Sciatic nerve (tissue), 2 donors: ENCODE results near the gene ZSCAN12. TPM values are rescaled to one million over a fixed set of nuclear protein-coding genes. Genes with fewer than 3 reads are reported as not detected.

Source experiments
- ATAC-seq: fragments of 200-7000 bp; cut with Tn5 transposase; one replicate; pipeline ENCODE4 v1.9.1; 2020; ENCODE audit warnings: mild to moderate bottlenecking, moderate library complexity
- DNase-seq: peaks from one replicate; pipeline ENCODE4 v3.0.0-alpha.2; 2020; ENCODE audit warnings: low spot score
- intact Hi-C: fragments of 100-400 bp; cut with DNase I; formaldehyde crosslinking; loops from one replicate; pipeline ENCODE4 v1.14.2; 2022
- total RNA-seq: library from RNA; stranded (reverse); fragmentation: NEBNext Ultra II Directional; extraction: Animal tissue kit (Norgen Biotek cat#: 25700); gene quantifications from one replicate; pipeline ENCODE4 v1.2.1, GENCODE V29; 2021
- donor health status: DM: no; HTN: no; CAD: no.
- donor health status: DM: no; HTN: no; CAD: no.

The ZSCAN12 gene
- total RNA-seq, 1 donor from 2014 or later: 7.3 TPM

DNA sequence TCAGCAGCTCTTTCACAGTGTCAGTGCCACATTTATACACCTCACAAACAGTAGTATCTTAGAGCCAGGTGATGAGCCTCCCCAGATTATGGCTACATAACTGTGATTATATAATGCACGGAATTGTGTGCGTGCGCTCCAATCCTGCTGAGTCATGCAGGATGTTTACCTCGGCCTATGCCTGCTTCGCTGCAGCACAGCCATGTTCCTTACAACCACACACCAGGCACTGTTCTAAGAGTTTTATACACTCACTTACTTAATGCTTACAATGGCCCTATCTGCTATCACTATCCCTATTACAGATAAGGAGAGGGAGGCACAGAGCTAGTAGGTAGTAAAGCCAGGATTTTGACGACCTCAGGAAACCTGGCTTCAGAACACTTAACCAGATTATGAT lies 42.5 kb downstream of the ZSCAN12 start:
- DNase-seq (no peak), ATAC-seq (no peak)
- intact Hi-C loops: no loop called here

GRCh38 chr6:28356666-28357020 lies 42.9 kb downstream of the ZSCAN12 start:
- intact Hi-C loops: no loop called here
- ATAC-seq (no peak), DNase-seq (no peak)

DNA sequence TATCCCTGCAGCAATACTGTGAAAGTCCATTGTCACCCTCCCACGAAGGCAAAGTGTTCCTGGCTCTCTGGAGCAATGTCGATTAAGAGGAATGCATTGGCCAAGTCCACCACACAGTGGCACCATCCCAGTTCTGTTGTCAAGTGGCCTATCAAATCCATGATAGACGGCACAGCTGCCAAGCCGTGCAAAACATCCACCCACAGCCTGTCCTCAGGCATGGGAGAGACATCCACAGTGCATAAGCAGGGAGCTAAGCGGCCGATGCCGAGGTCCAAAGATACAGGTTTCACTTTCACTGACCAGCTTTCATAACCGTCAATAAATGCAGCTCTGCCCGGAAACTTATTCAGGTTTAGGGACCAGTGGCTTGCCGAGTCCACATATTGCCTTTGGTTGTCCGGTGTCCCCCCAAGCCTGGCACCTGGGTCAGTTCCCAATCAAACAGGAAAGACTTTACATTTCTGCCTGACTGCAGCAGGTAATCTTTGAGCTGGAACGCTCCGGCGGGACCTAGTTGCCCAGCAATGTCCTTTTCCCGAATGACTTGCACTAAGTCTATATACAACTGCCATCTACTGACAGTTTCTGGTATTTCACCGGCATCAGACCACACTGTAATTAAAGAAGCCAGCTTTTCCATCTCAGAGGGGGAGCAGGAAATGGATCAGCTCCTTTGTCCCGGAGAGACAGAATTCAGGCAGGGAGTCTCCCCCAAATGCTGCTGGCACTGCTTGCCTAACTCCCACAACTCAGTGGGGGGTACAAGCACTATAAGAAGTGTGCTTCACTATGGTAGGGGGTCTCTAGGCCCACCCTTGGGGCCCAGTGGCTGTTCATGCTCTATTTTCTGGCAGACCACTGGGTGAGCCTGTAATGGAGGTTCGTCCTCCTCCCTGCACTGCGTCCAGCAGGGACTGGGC lies 43.5 kb downstream of the ZSCAN12 start:
- peak; percentile 79 for DNase-seq
- peak; percentile 90 for ATAC-seq
- intact Hi-C loops: no loop called here

GRCh38 chr6:28354688-28355554 lies 44.6 kb downstream of the ZSCAN12 start:
- intact Hi-C loops: no loop called here

DNA sequence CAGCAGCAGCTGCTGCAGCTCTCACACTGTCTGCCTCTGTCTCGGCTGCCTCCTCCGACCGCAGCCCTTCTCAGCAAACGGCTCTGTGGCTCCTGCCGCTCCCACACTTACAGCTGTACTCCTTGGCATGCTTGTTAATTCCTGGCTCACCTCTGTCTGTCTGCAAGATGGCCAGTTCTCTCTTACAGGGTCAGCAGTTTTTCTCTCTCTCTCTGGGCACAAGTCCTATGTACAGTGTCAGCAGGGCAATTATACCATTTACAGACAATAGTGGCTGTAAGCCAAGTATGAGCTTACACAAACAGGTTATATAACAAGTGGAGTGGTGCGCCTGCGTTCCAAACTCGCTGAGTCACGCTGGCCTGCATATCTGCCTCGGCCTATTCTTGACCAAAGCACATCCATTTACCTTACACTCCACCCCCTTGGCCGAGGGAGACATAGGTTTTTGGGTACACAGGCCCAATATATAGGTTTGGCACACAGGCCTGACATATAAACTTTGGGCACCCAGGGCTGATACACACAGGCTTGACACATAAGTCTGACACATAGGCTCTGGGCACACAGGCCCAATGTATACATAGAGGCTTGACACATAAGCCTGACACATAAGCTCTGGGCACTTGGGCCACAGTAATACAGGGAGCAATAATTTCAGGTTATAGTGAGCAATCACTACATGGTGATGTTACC lies 45.4 kb downstream of the ZSCAN12 start:
- intact Hi-C loops: no loop called here
- ATAC-seq (peak; percentile 63), DNase-seq (peak; percentile 66)

More at GRCh38 chr6:28354688-28355554, 44.6 kb downstream of the ZSCAN12 start:
- DNase-seq (no peak), ATAC-seq (no peak)

DNA sequence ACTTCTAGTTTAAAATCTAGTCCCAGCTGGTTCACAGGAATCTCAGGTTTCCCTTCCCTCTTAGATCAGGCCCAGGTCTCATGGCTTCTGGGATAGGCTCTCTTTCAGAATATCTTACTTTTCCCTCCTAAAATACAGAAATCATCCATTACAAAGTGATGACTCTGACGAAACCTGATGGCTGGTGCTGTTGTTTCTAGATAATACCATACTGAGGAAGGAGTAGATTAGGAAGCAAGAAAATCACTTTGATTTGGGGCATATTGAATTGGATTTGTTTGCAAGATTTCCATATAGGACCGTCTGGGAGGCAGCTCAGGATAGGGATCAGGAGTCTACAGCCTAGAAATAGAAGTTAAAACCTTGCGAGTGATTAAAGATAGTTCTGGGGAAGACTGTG lies 46.2 kb downstream of the ZSCAN12 start:
- DNase-seq: no peak
- intact Hi-C loops: no loop called here
- ATAC-seq: no peak

- ATAC-seq (no peak), DNase-seq (no peak)
- intact Hi-C loops: no loop called here
Measured at GRCh38 chr6:28351493-28351925, 48.0 kb downstream of the ZSCAN12 start.

- intact Hi-C loops: no loop called here
- DNase-seq (no peak), ATAC-seq (no peak)
Measured at GRCh38 chr6:28351087-28351486, 48.5 kb downstream of the ZSCAN12 start.

GRCh38 chr6:28349892-28350737 lies 49.4 kb downstream of the ZSCAN12 start, which contains the start of gene ZKSCAN3:
Gene ZKSCAN3, plus strand, starts transcription at chr6:28349947. Its CDS starts 9,640 bp downstream, at chr6:28359587.
- ATAC-seq (peak; percentile 95), DNase-seq (peak; percentile 88)
- intact Hi-C loops: no loop called here

DNA sequence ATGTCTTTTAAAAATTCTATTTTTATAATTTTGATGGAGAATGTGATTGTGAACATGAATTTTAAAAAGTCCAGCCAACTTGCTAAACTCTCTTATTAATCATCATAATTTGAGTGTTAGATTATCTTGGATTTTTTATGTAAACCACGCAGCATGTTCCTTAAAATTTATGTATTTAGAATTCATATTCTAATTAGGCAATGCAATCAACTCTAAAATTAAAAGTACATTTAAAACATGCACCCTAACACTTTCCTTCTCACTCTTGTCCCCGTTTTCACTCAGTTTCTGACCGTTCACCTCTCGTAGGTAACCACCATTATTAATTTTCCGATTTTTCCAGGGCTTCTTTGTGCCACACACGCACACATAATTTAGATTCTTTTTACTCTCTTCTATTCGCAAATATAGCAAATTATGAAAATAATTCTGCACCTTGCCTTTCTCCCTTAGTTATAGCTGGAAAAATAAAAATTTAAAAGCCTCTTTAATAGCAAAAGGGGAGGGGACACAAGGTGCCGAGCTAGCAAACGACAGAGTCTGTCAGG lies 50.1 kb downstream of the ZSCAN12 start:
- intact Hi-C loops: no loop called here
- no peak for ATAC-seq
- no peak for DNase-seq

- DNase-seq (no peak), ATAC-seq (no peak)
- intact Hi-C loops: no loop called here
Measured at GRCh38 chr6:28347119-28347518, 52.4 kb downstream of the ZSCAN12 start.

GRCh38 chr6:28345201-28345600 lies 54.3 kb downstream of the ZSCAN12 start:
- intact Hi-C loops: no loop called here
- DNase-seq (no peak), ATAC-seq (no peak)

DNA sequence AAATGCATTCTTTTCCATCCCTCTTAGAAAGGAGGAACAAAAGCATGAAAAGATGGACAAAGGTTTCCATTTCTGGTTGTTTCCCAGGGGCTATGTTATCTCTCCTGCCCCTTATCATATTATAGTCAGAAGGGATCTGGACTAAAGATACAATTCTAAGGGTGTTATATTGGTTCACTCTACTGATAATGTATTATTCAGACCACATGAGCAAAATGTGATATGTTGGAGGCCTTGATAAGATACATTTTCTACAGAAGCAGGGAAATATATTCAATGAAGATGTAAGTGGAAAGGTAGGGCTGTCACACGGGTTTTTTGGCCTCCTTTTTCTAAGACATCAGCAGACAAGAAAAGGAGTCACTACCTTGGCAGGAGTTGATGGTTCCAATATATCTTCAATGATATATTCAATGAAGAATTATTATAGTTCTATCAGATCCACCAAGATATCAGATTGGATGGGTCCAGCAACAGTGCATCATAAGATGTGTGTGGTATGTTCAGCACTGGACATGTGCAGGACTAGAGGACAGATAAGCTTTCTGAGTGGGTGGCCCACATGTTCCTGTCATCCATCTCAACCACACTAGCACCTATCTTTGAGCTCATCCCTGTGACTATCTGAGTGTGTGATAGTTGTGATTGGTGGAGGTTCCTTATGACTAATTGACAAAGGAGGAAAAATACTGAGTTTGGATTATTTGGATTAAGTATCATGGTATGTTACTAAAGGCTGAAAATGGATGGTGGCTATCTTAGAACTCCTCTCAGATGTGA lies 55.5 kb downstream of the ZSCAN12 start:
- intact Hi-C loops: no loop called here
- ATAC-seq: no peak
- DNase-seq: no peak

- ATAC-seq: no peak
- intact Hi-C loops: no loop called here
- no peak for DNase-seq
Measured at GRCh38 chr6:28340310-28341095, 59.0 kb downstream of the ZSCAN12 start.

GRCh38 chr6:28337121-28337520 lies 62.4 kb downstream of the ZSCAN12 start:
- ATAC-seq: no peak
- intact Hi-C loops: no loop called here
- DNase-seq: no peak

DNA sequence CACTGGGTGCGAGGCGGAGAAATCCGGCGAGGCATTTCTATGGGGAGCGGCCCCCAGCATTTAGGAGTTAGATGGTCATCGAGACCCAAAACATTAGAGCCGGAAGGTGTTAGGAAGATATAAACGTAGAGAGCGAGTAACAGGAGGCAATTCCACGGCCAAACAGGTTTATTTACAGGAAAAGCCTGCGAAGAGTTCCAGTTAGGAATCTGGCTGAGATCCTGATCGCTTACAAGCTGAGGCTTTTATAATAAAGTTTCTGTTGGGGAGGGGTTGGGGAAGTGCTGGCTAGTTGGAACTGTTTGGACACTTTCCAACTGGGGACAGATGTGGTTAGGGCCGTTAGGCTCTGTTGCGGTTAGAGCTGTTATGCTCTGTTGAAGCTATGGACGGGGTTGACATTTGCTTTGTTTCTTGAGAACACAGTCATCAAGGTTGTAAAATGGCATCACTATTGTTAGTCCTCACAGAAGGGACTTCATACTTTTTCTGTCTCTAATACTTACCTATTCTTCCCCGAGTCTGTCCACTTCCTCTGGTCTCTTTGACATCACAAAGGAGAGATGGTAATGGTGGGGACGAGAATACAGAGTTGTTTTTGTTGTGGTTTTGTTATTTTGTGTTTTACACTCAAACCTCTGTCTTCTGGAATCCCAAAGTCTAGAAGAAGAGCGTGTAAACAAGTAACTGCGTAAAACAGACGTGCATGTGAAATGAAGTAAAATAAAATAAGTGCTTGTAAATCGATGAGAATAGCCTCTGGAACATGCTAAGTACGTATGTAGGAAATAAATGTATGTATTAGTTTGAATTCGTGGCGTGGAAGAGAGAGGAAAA lies 63.0 kb downstream of the ZSCAN12 start:
- DNase-seq (no peak), ATAC-seq (peak; percentile 58)
- intact Hi-C loops: no loop called here
